Smooth muscle cell (in vitro differentiated cells): ENCODE data around the gene SPATA16. TPM values are rescaled to one million over a fixed set of nuclear protein-coding genes. Genes with fewer than 3 reads are reported as not detected.
A peak's percentile ranks its signal among the peaks of the same experiment; 100 is the strongest.

ENCODE experiments used
- DNase-seq: peaks from one replicate; lab custom pipeline; 2025; ENCODE audit not compliant: unreplicated experiment; lab: John Stamatoyannopoulos, UW
- H2AFZ ChIP-seq: fragments of 200-600 bp; sonication (generic); 2 replicates; pipeline ENCODE4 v1.6.0; 2016; ENCODE audit warnings: antibody characterized with exemption, low read depth, mild to moderate bottlenecking
- H3F3A ChIP-seq: fragments of 200-600 bp; sonication (generic); 2 replicates; pipeline ENCODE4 v1.6.0; 2017; ENCODE audit warnings: antibody characterized with exemption, low read depth
- H3K27ac ChIP-seq: fragments of 200-600 bp; sonication (generic); 2 replicates; pipeline ENCODE4 v1.5.1; 2016; ENCODE audit warnings: low read depth, mild to moderate bottlenecking
- H3K27me3 ChIP-seq: fragments of 200-600 bp; sonication (generic); 2 replicates; pipeline ENCODE4 v1.6.1; 2016; ENCODE audit warnings: low read depth, mild to moderate bottlenecking
- H3K36me3 ChIP-seq: fragments of 200-600 bp; sonication (generic); 2 replicates; pipeline ENCODE4 v1.5.1; 2016; ENCODE audit warnings: low read depth
- H3K4me1 ChIP-seq: fragments of 200-600 bp; sonication (generic); 2 replicates; pipeline ENCODE4 v1.5.1; 2016; ENCODE audit warnings: low read depth
- H3K4me2 ChIP-seq: fragments of 200-600 bp; sonication (generic); 2 replicates; pipeline ENCODE4 v1.6.0; 2016; ENCODE audit warnings: mild to moderate bottlenecking
- H3K4me3 ChIP-seq: fragments of 200-600 bp; sonication (generic); 2 replicates; pipeline ENCODE4 v1.5.1; 2016; ENCODE audit warnings: mild to moderate bottlenecking
- H3K79me2 ChIP-seq: fragments of 200-600 bp; sonication (generic); 2 replicates; pipeline ENCODE4 v1.6.0; 2016; ENCODE audit warnings: low read depth, mild to moderate bottlenecking
- H3K9ac ChIP-seq: fragments of 200-600 bp; sonication (generic); 2 replicates; pipeline ENCODE4 v1.6.0; 2016; ENCODE audit warnings: low read depth
- H3K9me3 ChIP-seq: fragments of 200-600 bp; sonication (generic); replicated peaks from 2 replicates; pipeline ENCODE4 v1.5.1; 2016; ENCODE audit warnings: low read depth
- H4K20me1 ChIP-seq: fragments of 200-600 bp; sonication (generic); 2 replicates; pipeline ENCODE4 v1.6.0; 2016; ENCODE audit warnings: low read depth
- CTCF ChIP-seq: fragments of 200-600 bp; sonication (generic); IDR thresholded peaks from 2 replicates; pipeline ENCODE4 v1.5.1; 2017; ENCODE audit warnings: borderline replicate concordance, mild to moderate bottlenecking, antibody characterized with exemption; ENCODE audit not compliant: insufficient read depth, poor library complexity, severe bottlenecking
- WGBS: methylation state at CpG from one replicate; pipeline ENCODE4 v1.1.7; 2016; ENCODE audit warnings: low lambda C conversion rate; 5-methylcytosine and 5-hydroxymethylcytosine counted together
- polyA plus RNA-seq: library from polyadenylated mRNA; unstranded; fragments of >200 nt; fragmentation: Nextera tagmentation; extraction: Ambion mirVana; gene quantifications from 2 replicates; pipeline ENCODE4 v1.2.1, GENCODE V29; 2016
- total RNA-seq: library from RNA; depleted of rRNA; stranded (reverse); fragments of >200 nt; gene quantifications from 2 replicates; pipeline ENCODE4 v1.2.3, GENCODE V29; 2014

SPATA16 gene
- total and polyA plus RNA-seq, 2 experiments from 2014 or later = not detected

GRCh38 chr3:172924546-172924945 lies 216.5 kb downstream of the SPATA16 start:
- Histone ChIP-seq H3K9ac (no peak overlapping the region), H3K27me3 (no peaks in the 10 kb centered on the region), H2AFZ (no peak overlapping the region), H3K79me2 (no peaks in the 10 kb centered on the region), H3K27ac (no peak overlapping the region), H3F3A (no peaks in the 10 kb centered on the region), H3K9me3 (no peaks in the 10 kb centered on the region), H3K4me3 (no peak overlapping the region), H3K4me2 (no peak overlapping the region), H3K4me1 (no peaks in the 10 kb centered on the region), H3K36me3 (no peaks in the 10 kb centered on the region), H4K20me1 (no peaks in the 10 kb centered on the region)
- DNase-seq = no peak
- TF ChIP-seq CTCF = no peak
- WGBS = 93% methylated on average over 3 of the region's 3 CpGs

GRCh38 chr3:172919297-172919683 lies 221.7 kb downstream of the SPATA16 start:
- H3K36me3 ChIP-seq = no peaks in the 10 kb centered on the region
- H3K4me3 ChIP-seq = no peak overlapping the region
- H3K79me2 ChIP-seq = no peaks in the 10 kb centered on the region
- H3K27ac ChIP-seq = no peak overlapping the region
- no peak overlapping the region for H3K4me2 ChIP-seq
- no peak overlapping the region for H2AFZ ChIP-seq
- no peaks in the 10 kb centered on the region for H4K20me1 ChIP-seq
- whole genome bisulfite sequencing = 93% methylated on average over 2 of the region's 2 CpGs
- no peak for DNase-seq
- H3F3A ChIP-seq = no peaks in the 10 kb centered on the region
- H3K9ac ChIP-seq = no peak overlapping the region
- TF ChIP-seq CTCF = no peak
- H3K9me3 ChIP-seq = no peaks in the 10 kb centered on the region
- H3K27me3 ChIP-seq = no peaks in the 10 kb centered on the region
- peaks cover 8% of the 10 kb centered on the region for H3K4me1 ChIP-seq

GRCh38 chr3:172918568-172919296 lies 222.3 kb downstream of the SPATA16 start:
- DNase-seq = no peak
- H3F3A ChIP-seq = no peaks in the 10 kb centered on the region
- H3K27me3 ChIP-seq = no peaks in the 10 kb centered on the region
- no peaks in the 10 kb centered on the region for H3K36me3 ChIP-seq
- H2AFZ ChIP-seq = peak overlapping the region; percentile 2
- H3K9ac ChIP-seq = no peak overlapping the region
- H3K9me3 ChIP-seq = no peaks in the 10 kb centered on the region
- no peaks in the 10 kb centered on the region for H4K20me1 ChIP-seq
- 66% methylated on average over 3 of the region's 3 CpGs for WGBS
- H3K79me2 ChIP-seq = no peaks in the 10 kb centered on the region
- H3K4me3 ChIP-seq = no peak overlapping the region
- peak overlapping the region; percentile 24 for H3K27ac ChIP-seq
- TF ChIP-seq CTCF = no peak
- H3K4me2 ChIP-seq = peak overlapping the region; percentile 64
- H3K4me1 ChIP-seq = peaks cover 8% of the 10 kb centered on the region

GRCh38 chr3:172918165-172918564 lies 222.9 kb downstream of the SPATA16 start:
- 19% methylated on average over 3 of the region's 3 CpGs for WGBS
- H3K4me2 ChIP-seq = peak overlapping the region; percentile 64
- H2AFZ ChIP-seq = peak overlapping the region; percentile 2
- DNase-seq = no peak
- no peaks in the 10 kb centered on the region for H3K79me2 ChIP-seq
- no peaks in the 10 kb centered on the region for H3F3A ChIP-seq
- H3K27ac ChIP-seq = peak overlapping the region; percentile 24
- H3K4me3 ChIP-seq = no peak overlapping the region
- no peak for TF ChIP-seq CTCF
- no peaks in the 10 kb centered on the region for H4K20me1 ChIP-seq
- H3K27me3 ChIP-seq = no peaks in the 10 kb centered on the region
- no peaks in the 10 kb centered on the region for H3K9me3 ChIP-seq
- H3K4me1 ChIP-seq = peaks cover 8% of the 10 kb centered on the region
- H3K36me3 ChIP-seq = no peaks in the 10 kb centered on the region
- H3K9ac ChIP-seq = no peak overlapping the region
